Stimulated activated CD4-positive, alpha-beta T cell treated with anti-CD3 and anti-CD28 coated beads, Interleukin-1b, Interleukin-23, amount 100 ng/mL, for 1 hour (primary cell): ENCODE results near the gene BBOX1.
"Not testable (repeated sequence)": the region's sequence is repeated elsewhere in the genome, so short reads cannot be mapped to it uniquely, and the experiment has no call there.

Experiments used
- DNase-seq, 2 donors: peaks; one replicate each; pipeline ENCODE4 v3.0.0-alpha.2; 2020; ENCODE audit warnings: low read depth in 2 of 2

The BBOX1 gene

DNA sequence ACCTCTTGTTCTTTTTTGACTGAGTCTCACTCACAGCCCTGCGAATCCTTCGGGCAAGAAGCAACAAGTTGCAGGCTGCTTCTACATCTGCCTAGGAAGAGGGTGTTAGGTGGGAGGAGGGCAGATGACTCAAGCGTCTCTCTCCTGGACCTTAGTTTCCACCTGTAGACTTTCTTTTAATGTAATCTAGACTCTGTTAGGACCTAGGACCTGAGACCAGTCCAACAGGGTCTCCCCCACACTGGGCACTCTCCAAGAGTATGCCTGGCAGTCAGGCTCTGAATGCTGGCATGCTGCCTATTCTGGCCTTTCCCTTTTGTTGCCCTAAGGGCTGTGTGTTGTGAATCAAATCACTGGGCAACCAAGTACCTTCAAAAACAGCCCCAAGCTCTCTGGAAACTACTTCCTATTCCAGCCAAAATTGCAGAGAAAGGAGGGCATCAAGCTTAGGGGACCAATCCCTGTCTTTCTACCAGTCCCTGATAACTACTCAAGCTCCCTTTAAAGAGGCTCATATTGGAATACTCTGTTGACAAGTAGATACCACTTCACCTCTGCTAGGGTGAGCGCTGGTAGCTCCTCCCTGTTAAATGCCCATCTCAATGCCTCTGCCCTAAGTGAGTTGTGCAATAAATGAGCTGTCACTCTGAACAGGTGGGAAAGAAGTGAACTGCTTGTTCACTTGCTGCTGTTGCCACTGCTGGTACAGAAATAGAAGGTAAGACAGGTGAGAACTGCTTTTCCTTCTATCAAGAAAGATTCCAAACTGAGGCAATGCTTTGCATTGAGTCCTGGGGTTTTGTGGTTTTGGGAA is at the start of gene BBOX1:
Gene BBOX1 (plus strand): TSS at position 514 of the 814 bp plus-strand sequence. CDS start 14,616 bp downstream, outside the sequence.
- no peak for DNase-seq

DNA sequence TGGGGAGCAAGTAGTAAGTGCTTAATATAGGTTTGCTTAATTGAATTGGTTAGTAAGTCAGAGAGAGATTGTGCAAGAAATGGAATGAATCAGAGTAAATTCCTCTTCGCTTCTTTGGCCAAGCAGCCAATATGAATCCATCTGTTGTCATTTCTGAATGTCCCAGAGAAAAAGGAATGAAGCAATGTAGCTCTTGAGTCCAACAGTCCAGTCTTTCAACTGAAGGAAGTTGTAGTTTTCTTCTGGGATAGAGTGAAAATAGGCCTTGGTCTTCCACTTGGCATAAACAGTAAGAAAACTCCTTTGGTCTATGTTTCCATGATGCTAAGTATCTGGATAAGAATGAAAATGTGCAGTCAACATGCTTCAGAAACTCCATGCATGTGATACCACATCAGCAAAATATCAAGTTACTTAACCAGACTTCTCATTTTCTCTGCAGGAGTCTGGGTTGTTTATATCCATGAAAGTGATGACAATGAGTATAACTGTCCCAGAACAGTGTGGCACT is 48.5 kb upstream of the BBOX1 start:
- no peak for DNase-seq

DNA sequence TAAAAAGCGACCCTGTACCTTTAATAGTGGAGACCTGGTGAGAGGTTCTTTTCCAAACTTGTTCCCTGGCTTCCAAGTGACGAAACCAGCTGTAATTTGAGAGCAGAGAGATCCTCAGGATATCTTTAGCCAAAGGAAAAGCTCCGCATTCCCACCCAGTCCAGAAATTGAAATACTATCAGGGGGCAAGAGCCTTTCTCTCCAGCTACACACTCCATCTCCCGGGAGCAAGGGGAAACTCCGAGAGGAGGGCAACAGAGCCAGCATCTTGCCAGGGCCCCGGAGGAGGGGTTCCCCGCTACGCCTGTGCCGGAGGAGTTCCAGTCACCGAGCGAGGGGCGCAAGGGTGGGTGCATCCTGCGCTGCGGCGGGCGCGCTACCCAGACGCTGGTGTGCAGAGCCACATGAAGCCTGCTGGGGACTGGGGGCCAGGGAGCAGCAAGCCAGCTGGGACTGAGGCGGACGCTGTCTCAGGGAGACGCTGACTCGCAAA is 46.6 kb upstream of the BBOX1 start, which contains the start of gene FIBIN:
Gene FIBIN (plus strand): TSS at position 148 of the 493 bp plus-strand sequence. CDS start 415 bp downstream, outside the sequence.
- no peak for DNase-seq

DNA sequence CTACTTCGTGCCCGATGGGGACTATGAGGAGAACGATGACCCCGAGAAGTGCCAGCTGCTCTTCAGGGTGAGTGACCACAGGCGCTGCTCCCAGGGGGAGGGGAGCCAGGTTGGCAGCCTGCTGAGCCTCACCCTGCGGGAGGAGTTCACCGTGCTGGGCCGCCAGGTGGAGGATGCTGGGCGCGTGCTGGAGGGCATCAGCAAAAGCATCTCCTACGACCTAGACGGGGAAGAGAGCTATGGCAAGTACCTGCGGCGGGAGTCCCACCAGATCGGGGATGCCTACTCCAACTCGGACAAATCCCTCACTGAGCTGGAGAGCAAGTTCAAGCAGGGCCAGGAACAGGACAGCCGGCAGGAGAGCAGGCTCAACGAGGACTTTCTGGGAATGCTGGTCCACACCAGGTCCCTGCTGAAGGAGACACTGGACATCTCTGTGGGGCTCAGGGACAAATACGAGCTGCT is 46.0 kb upstream of the BBOX1 start:
- DNase-seq, result no peak

DNA sequence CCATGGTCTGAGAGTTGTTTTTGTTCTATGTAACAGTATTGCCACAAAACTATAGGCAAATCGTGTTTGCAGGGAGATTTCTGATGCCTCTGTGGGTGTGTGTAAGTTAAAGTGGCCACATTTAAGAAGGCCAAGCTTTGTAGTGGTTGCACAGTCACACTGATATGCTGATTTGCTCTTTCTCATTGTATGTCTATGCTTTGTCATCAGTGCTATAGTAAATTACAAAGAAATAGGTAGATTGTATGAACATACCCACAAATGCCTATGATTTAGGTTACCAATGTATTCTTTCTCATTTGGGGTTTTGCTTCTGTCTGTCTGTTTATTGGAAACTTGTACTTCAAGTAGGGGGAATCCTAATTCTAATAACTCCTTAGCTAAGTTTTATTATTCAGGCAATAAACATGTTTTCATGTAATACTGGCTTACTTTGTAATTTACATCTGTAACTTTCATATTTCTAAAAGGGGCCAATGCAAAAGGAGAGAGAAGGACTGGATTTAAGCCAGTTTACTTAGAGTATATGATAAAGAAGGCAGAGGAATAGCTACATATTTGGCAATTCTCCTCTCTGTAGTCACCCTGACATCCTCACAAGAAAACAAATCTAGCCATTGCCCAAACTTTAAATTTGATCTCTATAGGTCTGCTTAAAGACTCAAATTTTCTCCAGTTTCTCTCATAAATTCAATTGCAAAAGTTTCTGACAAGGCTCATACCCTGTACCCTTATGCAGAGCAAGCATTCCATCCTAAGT is 44.7 kb upstream of the BBOX1 start:
- no peak for DNase-seq

DNA sequence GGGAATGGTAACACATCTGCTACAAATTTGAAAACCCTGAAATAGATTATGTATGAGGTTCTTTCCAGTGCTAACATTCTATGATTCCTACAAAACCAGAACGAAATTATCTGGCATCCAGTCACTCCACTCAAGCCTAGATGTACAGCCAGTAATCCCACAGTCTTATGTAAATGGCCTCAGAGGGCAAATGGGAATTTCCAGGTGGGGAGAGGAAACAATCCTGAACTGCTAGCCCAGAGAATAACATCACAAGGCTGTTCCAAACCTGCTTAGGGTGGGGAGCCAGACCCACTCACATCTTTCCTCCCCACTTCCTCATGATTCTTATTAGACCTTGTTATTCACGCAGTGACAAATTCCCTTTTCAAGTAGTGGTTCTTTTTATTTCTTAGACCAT is 43.2 kb upstream of the BBOX1 start:
- no peak for DNase-seq

GRCh38 chr11:27001136-27001730 is 39.4 kb upstream of the BBOX1 start:
- not testable (repeated sequence) for DNase-seq

DNA sequence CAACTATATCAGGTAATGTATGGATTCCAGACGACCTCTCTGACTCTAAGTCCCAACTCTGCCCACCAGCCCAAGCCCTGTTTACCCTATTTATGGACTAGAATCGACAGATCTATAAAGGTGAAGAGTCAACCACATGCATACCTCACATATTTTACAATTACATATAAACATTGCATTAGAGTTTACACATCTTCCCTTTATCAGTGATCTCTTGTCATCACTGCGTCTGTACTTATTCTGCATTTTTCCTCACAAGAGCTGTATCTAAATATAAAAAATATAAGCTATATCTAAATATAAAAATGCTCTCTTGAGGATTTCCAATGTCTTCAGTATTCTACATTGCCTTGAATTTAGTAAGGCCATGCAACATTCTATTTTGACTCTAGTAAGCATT is 38.2 kb upstream of the BBOX1 start:
- DNase-seq, result no peak

GRCh38 chr11:27002838-27003237 is 37.8 kb upstream of the BBOX1 start:
- DNase-seq, result no peak

GRCh38 chr11:27004103-27004502 is 36.5 kb upstream of the BBOX1 start:
- DNase-seq, result no peak

DNA sequence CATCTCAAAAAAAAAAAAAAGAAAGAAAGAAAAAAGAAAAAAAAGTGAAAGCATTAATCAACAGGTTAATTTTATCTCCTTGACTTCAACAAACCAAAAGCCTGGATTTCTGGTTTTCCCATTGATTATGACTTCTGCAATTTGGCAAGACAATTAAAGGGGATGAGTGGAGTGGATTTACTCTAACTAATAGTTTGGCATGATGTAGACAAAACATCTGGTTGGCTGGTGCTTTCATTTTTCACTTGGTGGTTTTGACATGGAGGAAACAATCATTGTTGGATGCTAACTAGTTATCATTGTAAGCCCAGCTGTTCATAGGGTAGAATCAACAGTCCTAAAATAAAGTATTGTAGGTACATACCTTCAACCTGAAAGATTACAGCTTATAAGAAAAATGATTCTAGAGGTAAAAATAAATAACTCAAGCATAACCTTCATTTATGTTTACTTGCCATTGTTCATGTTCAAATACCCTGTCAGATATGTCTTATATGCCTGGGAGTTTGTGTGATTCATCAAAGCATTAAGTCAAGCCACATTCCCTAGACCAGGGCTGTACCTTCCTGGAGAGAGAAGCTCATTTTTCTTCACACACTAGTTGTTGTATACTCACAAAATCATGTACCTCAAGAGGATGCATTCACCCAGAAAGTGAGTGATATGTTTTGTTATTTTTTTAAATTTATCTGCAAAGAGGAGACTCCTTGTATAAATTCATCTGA is 31.6 kb upstream of the BBOX1 start:
- DNase-seq, result no peak

DNA sequence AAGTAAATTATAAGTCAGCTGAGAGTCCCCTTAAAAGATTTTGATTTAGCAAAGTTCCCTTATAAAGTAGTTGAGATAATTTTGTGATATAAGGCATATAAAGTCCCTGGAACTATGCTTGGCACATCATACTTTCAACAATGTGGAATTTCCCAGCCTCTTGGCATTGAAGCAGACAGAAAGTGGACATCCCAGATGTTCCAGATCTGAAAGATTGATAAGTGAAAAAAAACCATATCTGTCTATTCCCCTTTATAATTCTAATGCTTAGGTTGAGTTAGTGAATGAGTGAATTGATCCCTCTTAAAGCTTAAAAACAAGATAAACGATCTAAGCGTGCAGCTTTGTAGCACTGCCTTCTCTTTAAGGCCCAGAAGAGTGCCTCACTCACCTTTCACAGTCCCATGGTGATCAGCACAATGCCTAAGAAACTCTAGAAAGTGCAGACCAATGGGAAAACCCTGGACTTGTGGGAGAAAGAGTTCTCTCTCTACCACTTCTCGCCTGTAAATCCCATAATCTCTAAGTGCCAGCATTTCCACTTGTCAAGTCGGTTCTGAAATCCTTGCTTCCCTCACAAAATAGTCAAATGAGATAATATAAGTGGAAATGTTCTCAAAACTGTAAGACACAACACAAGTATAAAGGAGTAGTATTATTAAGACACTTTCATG is 28.9 kb upstream of the BBOX1 start:
- no peak for DNase-seq

DNA sequence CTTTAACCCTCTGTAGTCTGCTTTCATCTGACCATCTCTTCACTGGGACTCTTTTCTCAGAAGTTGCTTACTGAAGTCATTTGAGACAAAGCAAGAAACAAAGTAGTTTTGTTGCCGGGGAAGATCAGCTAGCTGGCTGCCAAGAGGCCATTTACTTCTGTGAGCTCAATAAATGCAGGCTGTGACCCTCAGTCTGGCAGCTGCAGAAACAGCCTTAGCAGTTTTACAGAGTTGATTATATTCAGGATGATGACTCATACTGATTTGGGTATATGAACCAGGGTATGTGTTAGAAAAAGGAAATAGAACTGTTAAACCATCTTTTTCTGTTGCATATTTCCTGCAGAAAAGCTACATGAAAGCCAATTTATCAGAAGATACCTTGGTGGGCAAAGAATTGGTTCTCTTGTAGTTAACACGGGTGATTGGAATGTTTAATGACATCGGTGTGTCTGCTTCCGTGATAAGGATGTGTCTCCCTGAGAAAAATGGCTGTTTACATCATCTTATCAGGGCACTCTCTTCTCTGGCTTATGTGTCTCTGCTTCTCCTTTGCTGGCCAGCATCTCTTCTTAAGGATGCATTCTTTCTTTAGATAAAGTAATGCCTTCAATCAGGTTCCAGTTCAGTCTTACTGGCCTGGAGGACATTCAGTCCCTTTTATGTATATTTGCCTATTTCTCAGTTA is 28.2 kb upstream of the BBOX1 start:
- no peak for DNase-seq

GRCh38 chr11:27013781-27014361 is 26.7 kb upstream of the BBOX1 start:
- no peak for DNase-seq

DNA sequence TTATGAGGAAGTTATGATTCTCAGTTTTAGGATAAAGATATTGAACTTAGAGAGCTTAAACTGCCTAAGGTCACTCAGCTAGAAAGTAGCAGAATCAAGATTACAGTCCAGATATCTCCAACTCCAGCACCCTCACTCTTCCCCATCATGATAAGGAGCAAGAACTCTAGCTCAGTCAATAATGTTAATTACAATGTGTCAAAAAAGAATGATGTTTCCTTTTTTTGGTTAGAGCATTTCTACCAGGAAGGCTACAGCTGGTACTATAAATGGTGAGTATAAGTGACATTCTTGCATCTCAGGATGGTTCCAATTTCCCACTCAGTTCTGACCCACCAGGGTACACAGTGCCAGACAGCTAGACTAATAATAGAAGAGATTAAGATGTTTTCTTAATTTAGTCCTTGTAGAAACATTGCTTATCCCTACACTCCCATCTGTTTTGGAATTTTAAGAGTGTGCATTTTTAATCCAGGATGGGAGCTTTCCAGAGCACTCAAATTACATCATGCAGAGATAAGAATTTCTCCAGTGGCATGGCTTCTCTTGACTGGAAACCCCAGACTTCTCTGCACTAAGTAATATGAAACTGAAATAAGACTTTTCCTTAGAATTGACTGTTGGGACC is 21.6 kb upstream of the BBOX1 start:
- no peak for DNase-seq

DNA sequence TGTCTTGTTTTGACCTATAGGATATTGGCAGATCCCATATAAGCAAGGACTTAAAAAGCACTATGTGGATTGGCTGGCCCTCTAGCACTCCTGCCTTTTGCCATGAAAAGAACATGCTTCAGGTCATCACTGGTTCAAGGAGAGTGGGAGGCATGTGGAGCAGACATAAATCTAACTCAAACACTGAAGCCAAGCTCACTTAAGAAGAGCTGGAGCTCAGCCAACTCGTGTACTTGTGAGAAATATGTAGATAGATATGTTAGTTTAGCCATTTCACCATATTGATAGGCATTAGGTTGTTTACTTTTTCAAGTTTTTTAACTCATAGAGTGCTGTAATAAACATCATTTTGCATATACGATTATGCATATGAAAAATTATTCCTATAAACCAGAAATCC is 19.9 kb upstream of the BBOX1 start:
- no peak for DNase-seq

- no peak for DNase-seq
Measured at GRCh38 chr11:27022659-27023251, 17.9 kb upstream of the BBOX1 start.

DNA sequence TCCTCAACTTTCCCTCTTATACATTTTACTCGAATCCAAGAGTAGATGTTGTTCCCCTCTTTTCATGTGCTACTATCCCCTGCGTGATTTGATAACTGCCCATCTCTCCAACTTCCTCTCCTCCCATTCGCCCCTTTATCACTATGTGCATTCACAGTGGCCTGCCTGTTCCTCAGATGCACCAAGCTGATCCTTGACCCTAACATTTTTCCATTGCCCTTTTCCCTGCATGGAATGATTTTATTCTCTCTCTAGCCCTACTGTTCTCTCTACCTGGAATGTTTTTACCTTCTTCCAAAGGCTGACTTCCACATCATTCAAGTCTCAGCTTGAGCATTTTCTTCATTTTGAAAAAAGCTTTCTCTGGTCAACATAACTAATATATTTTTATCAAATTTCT is 15.8 kb upstream of the BBOX1 start:
- DNase-seq, result no peak
